Activated CD4-positive, alpha-beta T cell treated with anti-CD3 and anti-CD28 coated beads, Interleukin-2, amount 50 U/mL, for 24 hours (primary cell): Measurements from ENCODE around the gene GEMIN7.
A peak's percentile ranks its signal among the peaks of the same experiment; 100 is the strongest.

Experiments
- DNase-seq, 2 donors: peaks; one replicate each; pipeline ENCODE4 v3.0.0-alpha.2; 2020; ENCODE audit warnings: low read depth in 1 of 2, low spot score in 1 of 2

The GEMIN7 gene

GRCh38 chr19:45059258-45059965 lies 19.6 kb upstream of the GEMIN7 start:
- peak; percentile 75 to 78 for DNase-seq

- no peak for DNase-seq
Observed at GRCh38 chr19:45061965-45062364, 17.1 kb upstream of the GEMIN7 start.

- no peak for DNase-seq
Observed at GRCh38 chr19:45063851-45064801, 14.9 kb upstream of the GEMIN7 start.

GRCh38 chr19:45066921-45067661 lies 12.0 kb upstream of the GEMIN7 start:
- no peak for DNase-seq

GRCh38 chr19:45068041-45068440 lies 11.0 kb upstream of the GEMIN7 start:
- no peak for DNase-seq

GRCh38 chr19:45069056-45069455 lies 10.0 kb upstream of the GEMIN7 start:
- DNase-seq = no peak

- no peak for DNase-seq
Observed at GRCh38 chr19:45070214-45070613, 8.8 kb upstream of the GEMIN7 start.

- no peak for DNase-seq
Observed at GRCh38 chr19:45070861-45071544, 8.1 kb upstream of the GEMIN7 start.

- no peak for DNase-seq
Observed at GRCh38 chr19:45071545-45071938, 7.5 kb upstream of the GEMIN7 start.

GRCh38 chr19:45071969-45072790 lies 6.9 kb upstream of the GEMIN7 start:
- DNase-seq = no peak

GRCh38 chr19:45074744-45075300 lies 4.2 kb upstream of the GEMIN7 start:
- no peak for DNase-seq

GRCh38 chr19:45075301-45076028 lies 3.6 kb upstream of the GEMIN7 start:
- DNase-seq = no peak

- peak; percentile 57 to 71 for DNase-seq
Observed at GRCh38 chr19:45076029-45076850, 2.8 kb upstream of the GEMIN7 start, which contains the start of gene ZNF296. Gene ZNF296 (minus strand): TSS chr19:45076478. CDS start chr19:45076373, 105 bp downstream.

- DNase-seq = no peak
Observed at GRCh38 chr19:45076851-45077730, 2.0 kb upstream of the GEMIN7 start.

- DNase-seq = no peak
Observed at GRCh38 chr19:45078390-45079062, 534 bp upstream of the GEMIN7 start.

GRCh38 chr19:45079911-45080370 lies 881 bp downstream of the GEMIN7 start:
- DNase-seq = no peak
